Right lobe of liver (tissue), 4 donors: ENCODE measurements around the gene AQP3.
"Not testable (repeated sequence)": the region's sequence is repeated elsewhere in the genome, so short reads cannot be mapped to it uniquely, and the experiment has no call there.

ENCODE experiments used
- POLR2A ChIP-seq: fragments of 450-650 bp; IDR thresholded peaks from one replicate; pipeline ENCODE4 v1.6.1; 2017; ENCODE audit warnings: antibody characterized with exemption, mild to moderate bottlenecking
- TF ChIP-seq, protein P1 (sequence below), 4 donors: fragments of 200-600 bp in 3 of 4; fragments of 450-650 bp in 1 of 4; IDR thresholded peaks; one replicate each; pipeline versions ENCODE4 v1.5.1 to v1.8.0; 2016 to 2022; ENCODE audit warnings: antibody characterized with exemption in 4 of 4, mild to moderate bottlenecking in 2 of 4
- donor health status: DM: no; HTN: no; CAD: no.
- donor health status: DM: no; HTN: no; CAD: no.
- donor health status: DM: no; HTN: yes; CAD: no.

DNA sequence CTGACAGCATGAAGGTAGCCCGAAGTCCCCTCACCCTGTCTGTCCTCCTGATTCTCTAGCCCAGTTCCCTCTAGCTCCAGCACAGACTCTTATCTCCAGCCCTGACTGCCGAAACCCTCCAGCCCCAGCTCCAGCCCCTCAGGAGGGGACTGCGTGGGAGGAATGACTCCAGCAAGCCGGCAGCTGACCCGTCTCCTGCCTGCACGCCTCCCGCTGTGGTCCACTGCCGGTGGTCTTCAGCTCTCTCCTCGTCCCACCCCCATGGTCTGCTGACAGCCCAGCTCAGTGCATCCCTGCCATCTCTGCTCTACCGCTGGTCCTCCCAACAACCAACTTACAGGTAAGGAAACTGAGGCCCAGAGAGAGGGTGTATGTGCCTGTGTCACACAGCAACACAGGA, 45.6 kb downstream of the AQP3 start:
- TF ChIP-seq, protein P1, sequence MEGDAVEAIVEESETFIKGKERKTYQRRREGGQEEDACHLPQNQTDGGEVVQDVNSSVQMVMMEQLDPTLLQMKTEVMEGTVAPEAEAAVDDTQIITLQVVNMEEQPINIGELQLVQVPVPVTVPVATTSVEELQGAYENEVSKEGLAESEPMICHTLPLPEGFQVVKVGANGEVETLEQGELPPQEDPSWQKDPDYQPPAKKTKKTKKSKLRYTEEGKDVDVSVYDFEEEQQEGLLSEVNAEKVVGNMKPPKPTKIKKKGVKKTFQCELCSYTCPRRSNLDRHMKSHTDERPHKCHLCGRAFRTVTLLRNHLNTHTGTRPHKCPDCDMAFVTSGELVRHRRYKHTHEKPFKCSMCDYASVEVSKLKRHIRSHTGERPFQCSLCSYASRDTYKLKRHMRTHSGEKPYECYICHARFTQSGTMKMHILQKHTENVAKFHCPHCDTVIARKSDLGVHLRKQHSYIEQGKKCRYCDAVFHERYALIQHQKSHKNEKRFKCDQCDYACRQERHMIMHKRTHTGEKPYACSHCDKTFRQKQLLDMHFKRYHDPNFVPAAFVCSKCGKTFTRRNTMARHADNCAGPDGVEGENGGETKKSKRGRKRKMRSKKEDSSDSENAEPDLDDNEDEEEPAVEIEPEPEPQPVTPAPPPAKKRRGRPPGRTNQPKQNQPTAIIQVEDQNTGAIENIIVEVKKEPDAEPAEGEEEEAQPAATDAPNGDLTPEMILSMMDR (IDR thresholded peaks at IDR 0.05), result not testable (repeated sequence)
- TF ChIP-seq POLR2A, result not testable (repeated sequence)
